Parathyroid adenoma (tissue), 2 donors: Measurements from ENCODE around the gene LYL1.
A peak's percentile ranks its signal among the peaks of the same experiment; 100 is the strongest.

Source experiments
- H2AFZ ChIP-seq: fragments of 300-600 bp; sonication (generic); one replicate; pipeline ENCODE4 v1.7.0; 2017; ENCODE audit warnings: antibody characterized with exemption, mild to moderate bottlenecking
- H3K27ac ChIP-seq: fragments of 300-600 bp; sonication (generic); one replicate; pipeline ENCODE4 v1.7.0; 2017
- H3K27me3 ChIP-seq: fragments of 300-600 bp; sonication (generic); one replicate; pipeline ENCODE4 v1.7.0; 2017; ENCODE audit warnings: low read length; ENCODE audit not compliant: control insufficient read depth, insufficient read depth
- H3K36me3 ChIP-seq: fragments of 300-600 bp; sonication (generic); one replicate; pipeline ENCODE4 v1.7.0; 2017; ENCODE audit warnings: low read length; ENCODE audit not compliant: control insufficient read depth, insufficient read depth
- H3K4me1 ChIP-seq: fragments of 300-600 bp; sonication (generic); one replicate; pipeline ENCODE4 v1.7.0; 2017; ENCODE audit warnings: control low read depth
- H3K4me2 ChIP-seq: fragments of 300-600 bp; sonication (generic); one replicate; pipeline ENCODE4 v1.7.0; 2017; ENCODE audit warnings: low read length
- H3K4me3 ChIP-seq: fragments of 300-600 bp; sonication (generic); one replicate; pipeline ENCODE4 v1.7.0; 2017; ENCODE audit warnings: low read depth, low read length
- H3K79me2 ChIP-seq: fragments of 300-600 bp; sonication (generic); one replicate; pipeline ENCODE4 v1.7.0; 2017; ENCODE audit warnings: control low read depth
- H3K9ac ChIP-seq: fragments of 300-600 bp; sonication (generic); one replicate; pipeline ENCODE4 v1.7.0; 2017; ENCODE audit warnings: mild to moderate bottlenecking
- H3K9me3 ChIP-seq: fragments of 300-600 bp; sonication (generic); one replicate; pipeline ENCODE4 v1.7.0; 2017; ENCODE audit warnings: low read length; ENCODE audit not compliant: control insufficient read depth
- CTCF ChIP-seq: fragments of 300-600 bp; sonication (generic); IDR thresholded peaks from one replicate; pipeline ENCODE4 v1.7.0; 2017; ENCODE audit warnings: antibody characterized with exemption, mild to moderate bottlenecking
- donor health status: primary hyperparathyroidism.

Gene LYL1

GRCh38 chr19:13063461-13064091, 39.1 kb downstream of the LYL1 start:
- peaks cover 16% of the 10 kb centered on the region for H3K79me2 ChIP-seq
- no peaks in the 10 kb centered on the region for H3K36me3 ChIP-seq
- no peak overlapping the region for H3K4me3 ChIP-seq
- H3K9ac ChIP-seq = no peak overlapping the region
- H3K4me1 ChIP-seq = no peaks in the 10 kb centered on the region
- no peak for TF ChIP-seq CTCF
- H3K27ac ChIP-seq = no peak overlapping the region
- H2AFZ ChIP-seq = no peak overlapping the region
- H3K4me2 ChIP-seq = no peak overlapping the region
- no peaks in the 10 kb centered on the region for H3K27me3 ChIP-seq
- H3K9me3 ChIP-seq = no peaks in the 10 kb centered on the region

- Histone ChIP-seq H3K27ac (no peak overlapping the region), H3K9me3 (no peaks in the 10 kb centered on the region), H3K9ac (no peak overlapping the region)
Measured at GRCh38 chr19:13062317-13062716, 40.3 kb downstream of the LYL1 start.

GRCh38 chr19:13060964-13061927, 41.4 kb downstream of the LYL1 start:
- H3K4me1 ChIP-seq = no peaks in the 10 kb centered on the region

More at GRCh38 chr19:13062317-13062716, 40.3 kb downstream of the LYL1 start:
- H3K36me3 ChIP-seq = no peaks in the 10 kb centered on the region
- peaks cover 16% of the 10 kb centered on the region for H3K79me2 ChIP-seq
- H3K4me2 ChIP-seq = no peak overlapping the region
- no peak for TF ChIP-seq CTCF
- no peaks in the 10 kb centered on the region for H3K4me1 ChIP-seq
- no peak overlapping the region for H3K4me3 ChIP-seq
- H3K27me3 ChIP-seq = no peaks in the 10 kb centered on the region
- no peak overlapping the region for H2AFZ ChIP-seq

GRCh38 chr19:13060233-13060963, 42.3 kb downstream of the LYL1 start:
- H3K4me3 ChIP-seq = no peak overlapping the region
- no peak for TF ChIP-seq CTCF
- H3K9ac ChIP-seq = no peak overlapping the region

More at GRCh38 chr19:13060964-13061927, 41.4 kb downstream of the LYL1 start:
- peak overlapping the region; percentile 27 for H3K4me3 ChIP-seq
- H2AFZ ChIP-seq = peak overlapping the region; percentile 75
- no peaks in the 10 kb centered on the region for H3K36me3 ChIP-seq
- peaks cover 16% of the 10 kb centered on the region for H3K79me2 ChIP-seq
- H3K9me3 ChIP-seq = no peaks in the 10 kb centered on the region
- TF ChIP-seq CTCF = peak; percentile 92
- peak overlapping the region; percentile 71 for H3K4me2 ChIP-seq
- no peaks in the 10 kb centered on the region for H3K27me3 ChIP-seq
- H3K9ac ChIP-seq = no peak overlapping the region
- no peak overlapping the region for H3K27ac ChIP-seq

More at GRCh38 chr19:13060233-13060963, 42.3 kb downstream of the LYL1 start:
- no peak overlapping the region for H2AFZ ChIP-seq
- no peaks in the 10 kb centered on the region for H3K4me1 ChIP-seq
- peaks cover 16% of the 10 kb centered on the region for H3K79me2 ChIP-seq
- H3K4me2 ChIP-seq = no peak overlapping the region
- no peaks in the 10 kb centered on the region for H3K27me3 ChIP-seq
- H3K9me3 ChIP-seq = no peaks in the 10 kb centered on the region
- H3K27ac ChIP-seq = no peak overlapping the region
- no peaks in the 10 kb centered on the region for H3K36me3 ChIP-seq
